Measurements from ENCODE around the gene TGFBR1. TPM values are rescaled to one million over a fixed set of nuclear protein-coding genes. Genes with fewer than 3 reads are reported as not detected.
"Not testable (repeated sequence)": the region's sequence is repeated elsewhere in the genome, so short reads cannot be mapped to it uniquely, and the experiment has no call there.

The TGFBR1 gene
- total RNA-seq, 2 donors from 2014 or later: 13.4 to 23.4 TPM

DNA sequence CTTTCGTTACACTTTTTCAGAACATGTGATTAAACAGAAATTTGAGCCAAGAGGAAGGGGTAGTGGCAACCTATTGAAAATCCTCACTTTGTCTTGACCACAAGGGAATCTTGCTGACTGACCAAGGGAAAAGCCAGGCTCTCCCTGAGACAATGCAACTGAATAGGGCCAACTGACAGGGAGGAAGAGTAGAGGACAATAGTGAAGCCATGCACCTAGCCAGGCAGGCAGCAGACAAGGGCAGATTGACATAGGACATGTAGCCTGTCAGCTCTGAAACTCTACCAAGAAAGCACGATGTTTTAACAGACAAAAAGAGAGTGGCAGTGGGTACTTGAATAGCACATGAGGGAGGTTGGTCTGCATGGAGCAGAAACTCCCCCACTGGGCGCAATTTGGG is 8.5 kb upstream of the TGFBR1 start:
- DNase-seq (ENCODE audit: low spot score in 2 of 2) (no peak), ATAC-seq (no peak)
- peaks cover 0 to 18% of the 10 kb centered on the region in 2 donors for H3K36me3 Mint-ChIP-seq
- peak overlapping the region in 1 of 2 donors; percentile 4 for H3K27ac Mint-ChIP-seq
- H3K9me3 Mint-ChIP-seq: peaks cover 0 to 15% of the 10 kb centered on the region in 2 donors

- Mint-ChIP-seq H3K9me3 (peaks cover 0 to 15% of the 10 kb centered on the region in 2 donors), H3K36me3 (peaks cover 0 to 18% of the 10 kb centered on the region in 2 donors)
- not testable (repeated sequence) for ATAC-seq
Observed at GRCh38 chr9:99099806-99100585, 4.9 kb upstream of the TGFBR1 start.

GRCh38 chr9:99101271-99101670 is 3.6 kb upstream of the TGFBR1 start:
- ATAC-seq: no peak
- no peak for DNase-seq (ENCODE audit: low spot score in 2 of 2)
- H3K36me3 Mint-ChIP-seq: peaks cover 0 to 18% of the 10 kb centered on the region in 2 donors
- no peak overlapping the region for H3K27ac Mint-ChIP-seq
- peaks cover 0 to 15% of the 10 kb centered on the region in 2 donors for H3K9me3 Mint-ChIP-seq

More at GRCh38 chr9:99099806-99100585, 4.9 kb upstream of the TGFBR1 start:
- not testable (repeated sequence) for DNase-seq (ENCODE audit: low spot score in 2 of 2); H3K27ac Mint-ChIP-seq

GRCh38 chr9:99101812-99102211 is 3.1 kb upstream of the TGFBR1 start:
- no peak for ATAC-seq
- Mint-ChIP-seq H3K9me3 (peaks cover 0 to 15% of the 10 kb centered on the region in 2 donors), H3K27ac (no peak overlapping the region), H3K36me3 (peaks cover 0 to 18% of the 10 kb centered on the region in 2 donors)
- DNase-seq (ENCODE audit: low spot score in 2 of 2): no peak

GRCh38 chr9:99103054-99103895 is 1.6 kb upstream of the TGFBR1 start:
- no peak for DNase-seq (ENCODE audit: low spot score in 2 of 2)
- Mint-ChIP-seq H3K36me3 (peaks cover 0 to 18% of the 10 kb centered on the region in 2 donors), H3K27ac (peak overlapping the region in 1 of 2 donors; percentile 75), H3K9me3 (peaks cover 0 to 15% of the 10 kb centered on the region in 2 donors)
- no peak for ATAC-seq

- Mint-ChIP-seq H3K27ac (peak overlapping the region; percentile 68 to 75), H3K9me3 (peaks cover 0 to 10% of the 10 kb centered on the region in 2 donors), H3K36me3 (peaks cover 0 to 20% of the 10 kb centered on the region in 2 donors)
- DNase-seq (ENCODE audit: low spot score in 2 of 2) (peak in 1 of 2 donors; percentile 57), ATAC-seq (peak in 1 of 2 donors; percentile 14)
Observed at GRCh38 chr9:99103901-99104458, 933 bp upstream of the TGFBR1 start.

GRCh38 chr9:99105152-99106043 is 485 bp downstream of the TGFBR1 start:
- peak overlapping the region; percentile 75 to 79 for H3K27ac Mint-ChIP-seq
- H3K36me3 Mint-ChIP-seq: peaks cover 0 to 9% of the 10 kb centered on the region in 2 donors
- no peaks in the 10 kb centered on the region for H3K9me3 Mint-ChIP-seq
- DNase-seq (ENCODE audit: low spot score in 2 of 2) (peak; percentile 36 to 78), ATAC-seq (peak; percentile 25 to 52)

GRCh38 chr9:99106044-99106375 is 1.1 kb downstream of the TGFBR1 start:
- peaks cover 0 to 9% of the 10 kb centered on the region in 2 donors for H3K36me3 Mint-ChIP-seq
- H3K9me3 Mint-ChIP-seq: no peaks in the 10 kb centered on the region
- DNase-seq (ENCODE audit: low spot score in 2 of 2) (no peak), ATAC-seq (no peak)
- peak overlapping the region; percentile 47 to 79 for H3K27ac Mint-ChIP-seq

GRCh38 chr9:99107421-99107820 is 2.5 kb downstream of the TGFBR1 start:
- ATAC-seq: no peak
- Mint-ChIP-seq H3K27ac (no peak overlapping the region), H3K9me3 (no peaks in the 10 kb centered on the region), H3K36me3 (peaks cover 0 to 9% of the 10 kb centered on the region in 2 donors)
- no peak for DNase-seq (ENCODE audit: low spot score in 2 of 2)

DNA sequence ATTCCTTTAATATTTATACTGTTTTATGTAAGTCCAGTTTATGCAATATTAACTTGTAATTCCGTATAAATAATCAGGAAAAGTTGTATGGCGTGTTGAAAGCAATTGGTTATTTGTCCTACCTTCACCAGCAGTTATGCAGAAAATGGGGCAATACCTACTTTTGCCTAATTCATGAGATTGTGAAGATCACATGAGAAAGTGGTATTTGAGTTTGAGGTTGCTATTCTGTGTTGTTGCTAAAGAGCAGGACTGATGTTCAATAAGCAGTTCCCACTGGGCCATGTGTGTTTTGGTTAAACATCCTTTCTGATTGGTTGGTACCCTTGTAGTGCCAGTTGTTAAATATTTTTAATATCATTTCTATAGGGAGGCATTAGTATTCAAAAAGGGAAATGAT is 3.2 kb downstream of the TGFBR1 start:
- Mint-ChIP-seq H3K36me3 (peaks cover 0 to 9% of the 10 kb centered on the region in 2 donors), H3K9me3 (no peaks in the 10 kb centered on the region), H3K27ac (no peak overlapping the region)
- DNase-seq (ENCODE audit: low spot score in 2 of 2) (no peak), ATAC-seq (no peak)

GRCh38 chr9:99109522-99109921 is 4.6 kb downstream of the TGFBR1 start:
- ATAC-seq (no peak), DNase-seq (ENCODE audit: low spot score in 2 of 2) (no peak)
- Mint-ChIP-seq H3K36me3 (peaks cover 0 to 9% of the 10 kb centered on the region in 2 donors), H3K27ac (no peak overlapping the region), H3K9me3 (no peaks in the 10 kb centered on the region)

- peaks cover 0 to 9% of the 10 kb centered on the region in 2 donors for H3K36me3 Mint-ChIP-seq
- no peak overlapping the region for H3K27ac Mint-ChIP-seq
- DNase-seq (ENCODE audit: low spot score in 2 of 2) (no peak), ATAC-seq (peak; percentile 92 to 96)
- no peaks in the 10 kb centered on the region for H3K9me3 Mint-ChIP-seq
Observed at GRCh38 chr9:99112750-99113413, 8.0 kb downstream of the TGFBR1 start.

DNA sequence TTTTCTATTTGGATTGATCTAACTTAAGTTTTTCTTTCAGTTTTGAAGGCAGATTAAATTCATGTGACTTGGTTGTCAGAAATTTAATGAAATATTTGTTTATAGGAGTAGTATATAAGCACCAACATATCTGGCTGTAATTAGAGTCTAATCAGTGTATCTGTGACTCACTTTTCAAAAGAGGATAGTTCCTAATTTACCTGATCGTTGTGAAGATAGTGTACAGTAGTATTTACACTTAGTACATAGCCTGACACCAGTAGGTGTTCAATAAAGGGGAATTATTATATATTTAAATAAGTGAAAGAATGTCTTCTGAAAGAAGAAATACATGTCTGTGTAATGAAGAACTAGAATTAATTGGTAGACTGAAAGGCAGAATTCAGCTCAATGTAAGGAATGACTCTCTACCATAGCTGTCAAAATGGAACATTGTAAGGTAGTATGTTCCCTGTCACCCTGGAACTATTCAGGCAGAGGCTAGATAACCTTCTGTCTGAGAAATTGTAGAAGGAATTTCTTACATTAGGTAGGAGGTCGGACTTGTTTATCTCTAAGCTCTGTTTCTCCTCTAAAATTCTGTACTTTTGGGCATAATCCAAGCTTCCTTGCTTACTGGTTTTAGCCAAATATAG is 8.6 kb downstream of the TGFBR1 start:
- DNase-seq (ENCODE audit: low spot score in 2 of 2) (no peak), ATAC-seq (no peak)
- Mint-ChIP-seq H3K27ac (no peak overlapping the region), H3K36me3 (peaks cover 0 to 8% of the 10 kb centered on the region in 2 donors), H3K9me3 (no peaks in the 10 kb centered on the region)

DNA sequence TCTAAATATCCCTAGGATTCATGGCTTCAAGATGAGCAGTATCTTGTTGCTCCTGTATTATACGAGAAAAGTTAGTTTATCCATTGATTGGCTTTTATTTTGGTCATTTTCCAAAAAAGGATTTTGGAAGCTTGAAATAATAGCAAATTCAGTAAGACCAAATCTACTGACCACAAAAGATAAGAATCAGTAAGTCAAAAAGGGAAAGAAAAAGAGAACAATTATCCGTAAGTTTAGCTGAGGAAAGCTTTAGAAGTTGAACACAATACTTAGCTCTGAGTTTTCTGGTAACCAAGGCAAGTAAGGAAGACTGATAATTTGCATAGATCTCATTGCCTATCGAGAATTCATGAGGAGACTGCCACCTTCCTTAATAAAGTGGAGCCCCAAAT is 9.1 kb downstream of the TGFBR1 start:
- DNase-seq (ENCODE audit: low spot score in 2 of 2) (no peak), ATAC-seq (no peak)
- Mint-ChIP-seq H3K9me3 (peaks cover 0 to 3% of the 10 kb centered on the region in 2 donors), H3K36me3 (peaks cover 0 to 8% of the 10 kb centered on the region in 2 donors), H3K27ac (no peak overlapping the region)

GRCh38 chr9:99114846-99115500 is 10.1 kb downstream of the TGFBR1 start:
- no peak overlapping the region for H3K27ac Mint-ChIP-seq
- H3K9me3 Mint-ChIP-seq: peaks cover 0 to 3% of the 10 kb centered on the region in 2 donors

More at GRCh38 chr9:99114846-99115500, 10.1 kb downstream of the TGFBR1 start:
- no peak for ATAC-seq
- H3K36me3 Mint-ChIP-seq: peaks cover 0 to 8% of the 10 kb centered on the region in 2 donors
- DNase-seq (ENCODE audit: low spot score in 2 of 2): no peak

All from activated naive CD4-positive, alpha-beta T cell treated with anti-CD3 and anti-CD28 coated beads, Interleukin-2, amount 50 U/mL, for 72 hours (primary cell).